Keratinocyte (primary cell): ENCODE results near the gene SDK2. TPM values are rescaled to one million over a fixed set of nuclear protein-coding genes. Genes with fewer than 3 reads are reported as not detected.

Experiments
- DNase-seq: peaks from one replicate; pipeline ENCODE4 v3.0.0-alpha.2; 2011; ENCODE audit warnings: low read depth, missing footprints, low spot score
- FAIRE-seq: peaks from 2 replicates; lab custom pipeline; 2011; peaks lifted over from hg19 to GRCh38; lab: Jason Lieb, UNC
- H2AFZ ChIP-seq: 2 replicates; pipeline ENCODE4 v1.6.0; 2012; ENCODE audit warnings: low read length, control low read depth, inconsistent platforms; ENCODE audit not compliant: control insufficient read depth
- H3K27ac ChIP-seq: 2 replicates; pipeline ENCODE4 v1.5.1; 2011; ENCODE audit warnings: low read length; ENCODE audit not compliant: control insufficient read depth, insufficient read depth
- H3K27me3 ChIP-seq: 3 replicates; pipeline ENCODE4 v1.6.0; 2011; ENCODE audit warnings: low read length; ENCODE audit not compliant: control insufficient read depth, insufficient read depth; ENCODE audit errors: extremely low read depth
- H3K36me3 ChIP-seq, 2 experiments: 2 replicates in 1 of 2; 3 replicates in 1 of 2; pipeline ENCODE4 v1.5.1; 2011; ENCODE audit warnings: low read length in 2 of 2, mild to moderate bottlenecking in 1 of 2; ENCODE audit not compliant: control insufficient read depth in 2 of 2, insufficient read depth in 2 of 2; ENCODE audit errors: extremely low read depth in 1 of 2
- H3K4me1 ChIP-seq: 3 replicates; pipeline ENCODE4 v1.5.1; 2011; ENCODE audit warnings: low read length; ENCODE audit not compliant: control insufficient read depth, insufficient read depth; ENCODE audit errors: extremely low read depth
- H3K4me2 ChIP-seq: 3 replicates; pipeline ENCODE4 v1.6.0; 2011; ENCODE audit warnings: low read depth, low read length; ENCODE audit not compliant: control insufficient read depth, insufficient read depth; ENCODE audit errors: extremely low read depth
- H3K4me3 ChIP-seq, 3 experiments: fragments of 200-600 bp in 1 of 3; sonication (generic) in 1 of 3; 2 replicates in 2 of 3; 3 replicates in 1 of 3; pipeline ENCODE4 v1.5.1; 2011 to 2016; ENCODE audit warnings: low read length in 3 of 3, mild to moderate bottlenecking in 3 of 3, control low read depth in 2 of 3, inconsistent platforms in 1 of 3, low read depth in 1 of 3, mixed read lengths in 1 of 3, mixed run types in 1 of 3, moderate library complexity in 1 of 3; ENCODE audit not compliant: control insufficient read depth in 2 of 3, insufficient read depth in 2 of 3; ENCODE audit errors: extremely low read depth in 1 of 3
- H3K79me2 ChIP-seq: 2 replicates; pipeline ENCODE4 v1.6.0; 2012; ENCODE audit warnings: low read length; ENCODE audit not compliant: control insufficient read depth, insufficient read depth
- H3K9ac ChIP-seq: 3 replicates; pipeline ENCODE4 v1.6.0; 2011; ENCODE audit warnings: low read length; ENCODE audit not compliant: control insufficient read depth, insufficient read depth; ENCODE audit errors: extremely low read depth
- H3K9me1 ChIP-seq: 3 replicates; pipeline ENCODE4 v1.6.0; 2011; ENCODE audit warnings: low read length; ENCODE audit not compliant: control insufficient read depth, insufficient read depth; ENCODE audit errors: extremely low read depth
- H3K9me3 ChIP-seq: 2 replicates; pipeline ENCODE4 v1.5.1; 2012; ENCODE audit warnings: low read depth, low read length; ENCODE audit not compliant: control insufficient read depth
- H4K20me1 ChIP-seq: 3 replicates; pipeline ENCODE4 v1.6.0; 2011; ENCODE audit warnings: low read length; ENCODE audit not compliant: control insufficient read depth, insufficient read depth; ENCODE audit errors: extremely low read depth
- CTCF ChIP-seq, 3 experiments: IDR thresholded peaks in 1 of 3; conservative IDR thresholded peaks in 1 of 3; optimal IDR thresholded peaks in 1 of 3; 2 replicates in 2 of 3; 3 replicates in 1 of 3; pipeline versions ENCODE3 to v1.5.1; 2011; ENCODE audit warnings: low read length in 3 of 3, mild to moderate bottlenecking in 3 of 3, moderate library complexity in 2 of 3, control low read depth in 1 of 3, inconsistent platforms in 1 of 3; ENCODE audit not compliant: insufficient read depth in 2 of 3; ENCODE audit errors: extremely low read depth in 1 of 3
- EZH2 ChIP-seq: IDR thresholded peaks from one replicate; pipeline ENCODE4 v1.6.1; 2012; ENCODE audit warnings: inconsistent platforms, mild to moderate bottlenecking, low read length, moderate library complexity
- dilution Hi-C: fragments of 300-500 bp; cut with MboI; formaldehyde crosslinking; loops from one replicate; pipeline ENCODE4 v1.7.0; 2020; ENCODE audit warnings: low sequenced_read_pairs; ENCODE audit not compliant: extremely low pct_ligation_motif_present
- polyA plus RNA-seq, 5 experiments: library from polyadenylated mRNA; depleted of rRNA in 3 of 5; stranded (reverse) in 3 of 5; stranded (forward) in 1 of 5; unstranded in 1 of 5; fragments of >200 nt; gene quantifications; 1 replicate in 1 of 5; 2 replicates in 3 of 5; 3 replicates in 1 of 5; pipeline versions ENCODE4 v1.2.1 to v1.2.3, GENCODE V29; 2011 to 2012; ENCODE audit warnings: missing spikeins in 2 of 5, low read depth in 1 of 5, low replicate concordance in 1 of 5

Gene SDK2
- polyA plus RNA-seq, 1 donor (not counting 4 experiments of a cell fraction or from before 2014, with no cell fraction given): 1.8 TPM

DNA sequence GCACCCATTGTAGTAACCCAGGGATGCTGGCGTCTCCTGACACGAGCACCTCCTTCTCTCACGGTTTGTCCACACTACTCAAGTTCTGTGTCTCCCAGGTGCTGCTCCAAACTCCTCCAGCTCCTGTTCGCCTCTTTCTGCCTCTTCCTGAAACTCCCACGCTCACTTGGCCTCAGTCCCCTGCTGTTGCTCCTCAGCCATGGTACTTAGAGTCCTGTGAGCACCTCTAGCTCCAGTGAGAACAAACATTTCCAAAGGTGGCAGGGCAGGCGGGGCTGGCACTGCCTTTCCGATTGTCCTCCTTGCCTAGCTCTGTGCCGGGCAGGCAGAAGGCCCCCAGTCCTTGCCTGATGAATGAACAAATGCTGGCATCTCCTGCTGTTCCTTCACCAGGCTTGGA is 146.1 kb downstream of the SDK2 start:
- dilution Hi-C loops: no loop called here
- FAIRE-seq: no peak
- peaks cover 3% of the 10 kb centered on the region for H3K27me3 ChIP-seq

DNA sequence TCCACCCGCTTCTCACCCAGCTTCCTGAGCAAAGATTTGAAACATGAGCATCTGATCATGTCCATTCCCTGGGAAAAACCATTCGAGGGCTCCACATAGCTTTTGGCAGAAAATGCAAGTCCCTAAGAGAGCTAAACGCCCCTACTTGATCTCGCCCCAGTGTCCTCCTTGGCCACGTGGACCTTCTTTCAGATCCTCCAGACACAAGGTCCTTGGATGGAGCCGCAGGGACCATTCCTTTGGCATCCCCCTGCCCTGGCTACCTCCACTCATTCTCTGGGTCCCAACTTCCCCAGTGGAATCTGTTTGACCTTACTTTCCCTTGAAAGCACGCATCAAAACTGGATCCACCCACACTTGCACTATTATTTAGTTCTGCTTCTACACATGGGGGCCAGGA is 146.5 kb downstream of the SDK2 start:
- FAIRE-seq: no peak
- Histone ChIP-seq H3K27me3 (peaks cover 3% of the 10 kb centered on the region), H3K4me1 (peaks cover 9% of the 10 kb centered on the region), H3K4me3 (no peak overlapping the region), H3K36me3 (no peaks in the 10 kb centered on the region), H3K79me2 (no peaks in the 10 kb centered on the region), H3K9me3 (no peaks in the 10 kb centered on the region), H3K27ac (no peak overlapping the region), H4K20me1 (no peaks in the 10 kb centered on the region), H3K4me2 (no peak overlapping the region), H2AFZ (no peak overlapping the region), H3K9ac (no peak overlapping the region), H3K9me1 (no peaks in the 10 kb centered on the region)
- dilution Hi-C loops: no loop called here
- no peak for DNase-seq
- no peak for TF ChIP-seq EZH2
- no peak for TF ChIP-seq CTCF (optimal IDR thresholded peaks at IDR 0.05 in 1 of 3, IDR thresholded peaks at IDR 0.05 in 1 of 3, conservative IDR thresholded peaks at IDR 0.05 in 1 of 3; ENCODE audit: extremely low read depth in 1 of 3, insufficient read depth in 2 of 3, low read length in 3 of 3)

More for the DNA sequence above, 146.1 kb downstream of the SDK2 start:
- no peaks in the 10 kb centered on the region for H3K9me1 ChIP-seq
- TF ChIP-seq CTCF (optimal IDR thresholded peaks at IDR 0.05 in 1 of 3, IDR thresholded peaks at IDR 0.05 in 1 of 3, conservative IDR thresholded peaks at IDR 0.05 in 1 of 3; ENCODE audit: extremely low read depth in 1 of 3, insufficient read depth in 2 of 3, low read length in 3 of 3) (no peak), EZH2 (no peak)
- H2AFZ ChIP-seq: no peak overlapping the region
- no peak overlapping the region for H3K9ac ChIP-seq
- no peak overlapping the region for H3K4me3 ChIP-seq
- no peaks in the 10 kb centered on the region for H3K9me3 ChIP-seq
- no peak for DNase-seq
- H3K4me2 ChIP-seq: no peak overlapping the region
- no peaks in the 10 kb centered on the region for H3K79me2 ChIP-seq
- H3K4me1 ChIP-seq: peaks cover 5% of the 10 kb centered on the region
- no peak overlapping the region for H3K27ac ChIP-seq
- no peaks in the 10 kb centered on the region for H4K20me1 ChIP-seq
- no peaks in the 10 kb centered on the region for H3K36me3 ChIP-seq
